HG02938 (cell line): Measurements from ENCODE around the gene TRIO.

Source experiments
- ATAC-seq: cut with Tn5 transposase; IDR thresholded peaks from one replicate; pipeline ENCODE4 v1.9.1; 2021; ENCODE audit warnings: mild to moderate bottlenecking, moderate library complexity; ENCODE audit not compliant: unreplicated experiment

Gene TRIO

DNA sequence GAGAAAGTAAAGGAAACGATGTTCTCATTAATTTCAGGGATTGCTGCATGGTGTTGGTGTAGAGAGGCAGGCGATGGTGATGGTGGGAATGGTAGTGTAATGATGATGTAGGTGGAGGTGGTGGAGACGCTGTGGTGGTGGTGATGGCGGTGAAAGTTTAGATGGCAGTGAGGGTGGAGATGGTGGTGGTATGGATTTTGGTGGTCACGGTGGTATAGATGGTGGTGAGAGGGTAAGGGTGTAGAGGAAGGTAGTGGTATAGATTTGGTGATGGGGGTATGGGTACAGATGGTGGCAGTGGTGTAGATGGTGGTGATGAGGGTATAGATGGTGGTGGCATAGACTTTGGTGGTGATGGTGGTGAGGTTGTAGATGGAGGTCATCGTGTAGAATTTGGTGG lies 259.3 kb downstream of the TRIO start:
- no peak for ATAC-seq

DNA sequence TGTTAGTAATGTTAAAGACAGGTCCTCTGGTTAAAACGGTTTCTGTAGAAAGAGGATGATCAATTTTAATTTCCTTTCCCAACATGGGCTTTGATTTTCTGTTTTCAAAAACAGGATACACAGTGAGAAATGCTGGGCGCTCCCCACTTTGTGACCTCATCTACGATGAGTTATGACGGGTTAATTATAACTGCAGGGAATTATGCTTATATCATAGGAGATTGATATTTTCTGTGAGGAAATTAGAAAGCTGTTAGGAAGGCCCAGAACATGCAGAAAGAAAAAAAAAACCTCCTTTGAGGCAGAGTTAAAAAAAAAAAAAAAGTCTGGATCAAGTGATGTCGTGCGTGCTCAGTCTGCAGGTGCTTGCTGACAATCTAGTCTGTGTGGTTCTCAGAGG lies 261.6 kb downstream of the TRIO start:
- ATAC-seq = no peak

DNA sequence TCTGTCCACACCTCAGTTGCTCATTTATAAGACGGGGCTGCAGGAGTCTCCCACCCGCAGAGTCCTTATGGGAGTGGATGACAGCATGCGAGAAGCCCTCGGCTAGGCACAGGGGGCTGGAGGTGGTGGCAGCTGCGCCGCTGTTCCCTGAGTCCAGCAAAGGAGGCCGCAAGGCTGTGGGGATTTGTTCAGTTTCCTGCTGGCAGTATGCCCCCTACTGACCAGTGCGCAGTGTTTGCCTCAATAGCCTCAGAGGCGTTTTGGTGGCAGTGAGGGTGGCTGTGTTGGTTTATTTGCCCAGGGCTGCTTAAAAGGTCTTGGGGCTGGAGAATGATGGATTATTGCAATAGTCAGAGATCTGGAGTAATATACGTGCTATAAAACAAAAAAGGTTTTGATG lies 262.1 kb downstream of the TRIO start:
- no peak for ATAC-seq

GRCh38 chr5:14405706-14406553 lies 262.8 kb downstream of the TRIO start:
- ATAC-seq = no peak

DNA sequence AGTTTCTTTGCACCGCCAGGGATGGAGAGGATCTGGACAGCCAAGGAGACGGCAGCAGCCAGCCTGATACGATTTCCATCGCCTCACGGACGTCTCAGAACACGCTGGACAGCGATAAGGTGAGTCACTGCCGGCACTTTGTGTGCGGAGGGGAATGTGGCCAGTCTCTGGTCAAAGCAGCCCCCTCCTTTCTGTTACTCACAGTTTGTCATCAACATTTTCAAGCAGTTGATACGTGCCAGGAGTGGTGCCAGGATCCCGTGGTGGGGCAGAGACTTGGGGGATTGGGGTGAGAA lies 263.4 kb downstream of the TRIO start:
- no peak for ATAC-seq

- ATAC-seq = no peak
These were observed 263.9 kb downstream of the TRIO start for GRCh38 chr5:14407051-14407450.

DNA sequence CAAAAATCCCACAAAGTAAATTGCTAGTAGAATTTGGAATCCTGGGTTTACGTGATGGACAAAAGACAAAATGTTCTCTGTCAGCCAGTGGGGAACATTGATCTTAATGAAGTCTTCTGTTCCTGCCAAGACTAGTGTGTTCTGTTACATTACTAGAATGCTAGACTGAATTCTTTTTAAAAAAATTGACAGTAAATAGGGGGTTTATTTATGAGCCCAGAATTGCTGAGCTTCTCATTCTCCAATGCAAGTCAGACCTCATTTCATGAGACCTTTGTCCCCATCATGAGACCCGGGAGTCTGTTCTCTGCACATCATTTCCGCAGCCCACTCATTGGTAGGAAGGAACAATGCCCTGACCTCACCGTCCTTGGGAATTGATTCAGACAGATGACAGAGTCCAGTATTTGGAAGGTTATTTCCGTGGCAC lies 264.6 kb downstream of the TRIO start:
- no peak for ATAC-seq

DNA sequence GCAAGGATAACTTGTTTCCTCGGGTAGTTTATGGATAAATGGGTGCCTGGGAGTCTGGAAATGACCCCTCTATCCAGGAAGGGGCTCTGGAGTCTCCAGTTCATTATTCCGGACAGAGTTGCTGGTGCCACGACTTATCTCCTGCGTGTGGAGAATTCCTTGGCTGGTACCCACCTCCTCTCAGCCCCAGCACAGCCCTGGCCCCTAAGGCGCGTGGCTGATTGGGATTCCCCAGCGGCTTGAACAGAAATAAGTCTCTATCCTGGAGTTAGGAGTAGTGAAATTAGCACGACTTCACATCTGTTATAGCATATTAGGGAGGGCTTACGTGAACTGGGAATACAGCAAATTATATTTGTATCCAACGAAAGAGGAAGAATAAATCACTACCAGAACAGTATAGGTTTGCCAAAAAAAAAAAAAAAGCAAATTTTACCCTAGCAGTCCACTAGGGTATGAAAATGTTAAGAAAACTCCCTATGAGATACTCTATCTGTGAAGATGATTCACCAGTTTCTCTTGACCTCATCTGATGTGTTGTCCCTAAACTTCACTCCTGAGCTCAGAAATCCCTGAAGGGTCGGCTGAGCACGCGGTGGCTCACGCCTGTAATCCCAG lies 265.9 kb downstream of the TRIO start:
- ATAC-seq = no peak

DNA sequence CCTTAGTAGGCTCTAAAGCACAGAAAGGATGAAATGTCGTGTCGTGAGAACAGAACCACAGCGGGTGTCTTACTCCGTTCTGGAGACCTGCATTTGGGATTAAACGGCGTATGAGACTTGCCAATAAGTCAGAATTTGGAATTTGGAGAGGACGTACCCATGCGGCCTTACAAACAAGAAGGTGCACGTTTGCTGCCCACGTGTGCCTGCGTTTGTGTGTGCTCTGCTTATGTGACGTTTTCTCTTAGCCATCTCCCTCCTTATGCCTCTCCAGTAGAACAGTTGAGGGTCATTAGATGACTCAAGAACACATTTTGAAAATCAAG lies 266.9 kb downstream of the TRIO start:
- no peak for ATAC-seq

GRCh38 chr5:14410394-14411201 lies 267.5 kb downstream of the TRIO start:
- ATAC-seq = no peak

- ATAC-seq = no peak
These were observed 268.1 kb downstream of the TRIO start for GRCh38 chr5:14411216-14411615.

- ATAC-seq = no peak
These were observed 270.2 kb downstream of the TRIO start for GRCh38 chr5:14413331-14413750.

GRCh38 chr5:14414007-14414406 lies 270.9 kb downstream of the TRIO start:
- ATAC-seq = no peak

- ATAC-seq = no peak
These were observed 271.5 kb downstream of the TRIO start for GRCh38 chr5:14414656-14415023.

- peak; percentile 74 for ATAC-seq
These were observed 272.0 kb downstream of the TRIO start for GRCh38 chr5:14415024-14415697.

DNA sequence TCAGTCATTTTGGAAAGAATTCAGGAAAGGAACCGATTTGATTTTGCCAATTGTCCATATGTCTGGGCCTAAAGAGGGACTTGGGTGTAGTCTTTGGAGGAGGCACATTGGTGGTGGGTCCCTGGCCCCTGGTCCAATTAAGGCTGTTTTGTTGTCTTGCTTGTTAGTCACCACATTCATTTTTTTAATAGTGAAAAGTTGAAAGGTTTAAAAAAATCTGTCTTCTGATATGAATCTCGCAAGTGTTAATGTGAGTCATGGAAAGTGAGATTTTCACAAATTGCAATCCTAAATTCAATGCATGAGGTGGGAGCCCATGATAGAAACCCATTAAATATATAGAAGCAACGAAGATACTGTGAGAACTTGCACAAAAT lies 272.5 kb downstream of the TRIO start:
- no peak for ATAC-seq

DNA sequence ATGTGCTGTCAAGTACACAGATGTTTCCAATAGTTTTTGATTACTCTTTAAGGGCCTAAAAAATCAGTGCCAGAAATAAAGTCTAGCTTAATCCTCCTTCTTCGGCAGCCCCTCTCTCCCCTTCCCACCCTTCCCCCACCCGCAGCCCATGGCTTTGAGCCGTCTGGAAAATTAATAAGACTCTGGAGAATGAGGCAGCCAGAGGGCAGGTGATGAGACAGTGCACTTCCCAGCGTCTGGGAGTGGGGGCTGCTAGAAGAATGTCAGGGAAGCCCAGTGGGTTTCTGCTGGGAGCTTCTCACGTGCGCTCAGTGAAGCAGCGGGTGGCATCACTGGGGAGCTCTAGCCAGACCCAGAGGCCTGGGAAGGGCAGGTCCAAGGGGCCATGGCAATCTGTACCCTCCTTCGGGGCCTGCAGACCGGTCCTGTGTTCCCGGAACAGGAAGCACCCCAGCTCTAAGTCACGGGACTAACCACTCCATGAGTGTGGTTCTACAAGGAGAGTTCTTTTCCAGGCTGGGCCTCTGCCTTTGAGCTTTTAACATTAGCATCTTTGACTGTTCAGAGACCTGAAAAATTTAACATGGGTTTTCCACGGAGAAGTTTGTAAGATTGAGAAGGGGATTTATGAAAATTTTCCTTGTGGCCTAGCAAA lies 273.6 kb downstream of the TRIO start:
- ATAC-seq = no peak

DNA sequence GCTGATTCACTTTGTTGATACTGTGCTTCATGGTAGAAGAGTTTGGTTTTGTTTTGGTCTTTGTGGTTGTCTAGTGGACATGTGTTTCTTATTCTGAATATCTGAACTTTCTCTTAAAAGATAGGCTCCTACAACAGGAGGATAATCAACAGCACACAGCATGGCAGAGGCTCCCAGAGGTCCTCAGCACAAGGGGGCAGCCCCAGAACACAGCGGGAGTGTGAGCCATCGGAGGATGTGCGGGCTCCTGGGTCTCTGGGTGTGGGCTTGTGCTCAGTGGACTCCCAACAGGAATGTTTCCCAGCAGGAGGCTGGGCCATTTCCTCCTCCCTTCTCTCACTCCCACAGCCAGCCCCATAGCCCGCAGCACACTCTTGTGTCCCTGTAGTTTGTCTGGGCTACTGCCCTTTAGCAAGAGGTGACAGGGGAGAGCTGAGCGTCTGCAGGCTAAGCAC lies 274.2 kb downstream of the TRIO start:
- no peak for ATAC-seq

DNA sequence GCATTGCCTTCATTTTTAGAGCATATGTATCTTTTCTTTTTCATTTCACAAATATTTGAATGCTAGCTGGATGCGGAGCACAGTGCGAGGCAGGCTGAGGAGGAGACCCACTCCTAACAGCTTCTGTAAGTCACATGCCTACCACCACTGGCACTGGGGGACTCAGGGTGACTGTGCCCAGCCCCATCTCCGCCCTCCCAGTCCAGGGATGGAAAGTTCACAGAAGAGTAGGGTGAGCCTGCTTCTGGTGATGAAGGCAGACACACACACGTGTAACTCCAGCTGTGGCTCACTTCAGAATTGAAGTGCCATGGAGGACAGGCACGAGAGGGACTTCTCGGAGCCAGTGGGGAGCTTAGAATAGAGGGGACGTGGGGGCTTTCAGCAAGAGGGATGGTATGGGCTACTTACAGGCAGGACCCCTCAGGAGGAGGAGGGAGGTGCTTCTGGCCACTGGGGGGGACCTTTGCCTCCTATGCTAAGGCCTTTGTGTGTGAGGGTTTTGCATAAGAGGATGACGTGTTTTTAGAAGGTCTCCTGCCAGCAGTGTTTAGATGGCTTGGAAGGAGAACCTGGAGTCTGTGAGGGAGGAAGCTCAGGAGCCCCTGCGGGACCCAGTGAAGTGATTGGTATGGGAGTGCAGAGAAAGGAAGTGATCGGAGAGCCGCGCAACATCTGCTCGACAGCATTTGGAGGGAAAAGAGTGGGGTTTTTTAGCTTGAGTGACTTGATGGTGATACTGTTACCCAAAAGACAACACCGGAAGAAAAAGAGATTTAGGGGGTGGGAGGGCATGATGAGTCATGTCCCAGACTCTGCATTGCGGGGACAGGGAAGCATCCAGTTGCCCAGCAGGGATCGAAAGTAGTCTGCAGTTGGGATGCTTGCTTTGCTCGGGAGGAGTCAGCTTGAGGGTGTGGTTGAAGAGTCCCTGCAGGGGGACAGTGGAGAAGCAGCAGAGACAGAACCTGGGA lies 274.9 kb downstream of the TRIO start:
- ATAC-seq = no peak

GRCh38 chr5:14419686-14420085 lies 276.5 kb downstream of the TRIO start:
- ATAC-seq = no peak
